HFFc6 (cell line): ENCODE measurements around the gene GADL1. TPM values are rescaled to one million over a fixed set of nuclear protein-coding genes. Genes with fewer than 3 reads are reported as not detected.

Experiments used
- DNase-seq: peaks from one replicate; pipeline ENCODE4 v3.0.0-alpha.2; 2018
- H3K27ac Mint-ChIP-seq: 2 replicates; pipeline ENCODE4 v1.8.0; 2020; ENCODE audit warnings: mild to moderate bottlenecking, mixed read lengths
- H3K27me3 Mint-ChIP-seq: 2 replicates; pipeline ENCODE4 v1.8.0; 2021; ENCODE audit warnings: mild to moderate bottlenecking, moderate library complexity, mixed read lengths; ENCODE audit not compliant: insufficient read depth
- H3K36me3 Mint-ChIP-seq: 2 replicates; pipeline ENCODE4 v1.8.0; 2021; ENCODE audit warnings: low read depth, mixed read lengths
- H3K4me1 Mint-ChIP-seq: 2 replicates; pipeline ENCODE4 v1.8.0; 2020; ENCODE audit warnings: low read depth, mixed read lengths
- H3K4me3 Mint-ChIP-seq: 2 replicates; pipeline ENCODE4 v1.8.0; 2020; ENCODE audit warnings: mild to moderate bottlenecking, moderate library complexity, mixed read lengths
- H3K9me3 Mint-ChIP-seq: 2 replicates; pipeline ENCODE4 v1.8.0; 2020; ENCODE audit warnings: mild to moderate bottlenecking, mixed read lengths
- CTCF ChIP-seq: fragments of 200-600 bp; sonication (generic); IDR thresholded peaks from 2 replicates; pipeline ENCODE4 v1.5.0; 2021; ENCODE audit warnings: antibody characterized with exemption, mild to moderate bottlenecking
- total RNA-seq, 6 experiments: library from RNA; stranded (reverse); fragmentation: NEBNext Ultra II Directional; extraction: Animal tissue kit (Norgen Biotek cat#: 25700); gene quantifications; 2 replicates in 1 of 6; 3 replicates in 5 of 6; pipeline ENCODE4 v1.2.3, GENCODE V29; 2021

Gene GADL1
- total RNA-seq, 6 experiments from 2014 or later, result not detected

- DNase-seq, result no peak
- no peaks in the 10 kb centered on the region; the same call in 1 of the 2 replicates for H3K27me3 Mint-ChIP-seq
- H3K4me3 Mint-ChIP-seq, result 0 out of 2 replicates have a peak overlapping the region, but pooled peaks have one; percentile 13
- peak overlapping the region; percentile 82 for H3K27ac Mint-ChIP-seq
- no peaks in the 10 kb centered on the region for H3K9me3 Mint-ChIP-seq
- peaks cover 77% of the 10 kb centered on the region for H3K4me1 Mint-ChIP-seq
- peaks cover 73% of the 10 kb centered on the region for H3K36me3 Mint-ChIP-seq
- TF ChIP-seq CTCF, result no peak
Measured at GRCh38 chr3:30682434-30683155, 211.9 kb downstream of the GADL1 start.

DNA sequence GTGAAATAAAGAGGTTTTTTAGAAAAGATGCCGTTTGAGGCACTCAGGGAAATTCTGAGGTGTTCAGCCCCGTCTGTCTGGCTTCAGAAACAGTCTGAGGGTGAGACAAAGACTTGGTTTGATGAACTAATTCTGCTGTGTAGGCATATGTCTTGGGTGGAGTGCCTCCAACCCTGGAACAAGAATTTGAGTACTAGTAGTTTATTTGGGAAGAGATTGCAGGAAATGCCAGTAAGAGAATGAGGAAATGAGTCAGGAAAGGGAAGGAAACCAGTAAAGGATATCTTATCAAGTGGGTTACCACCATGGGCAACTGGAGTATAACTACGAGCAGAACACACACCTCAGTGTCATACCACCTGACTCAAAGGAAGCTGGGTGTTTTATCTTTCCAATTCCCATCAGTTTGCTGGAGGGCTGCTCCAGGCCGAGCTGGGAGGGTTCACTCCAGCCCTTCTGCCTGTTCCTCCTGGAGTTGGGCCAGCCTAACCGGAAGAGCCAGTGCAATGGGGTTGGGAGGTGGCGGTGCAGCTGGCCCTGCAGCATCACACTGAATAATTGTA is 212.7 kb downstream of the GADL1 start:
- Mint-ChIP-seq H3K9me3 (no peaks in the 10 kb centered on the region), H3K4me3 (peak overlapping the region; percentile 68), H3K4me1 (peaks cover 78% of the 10 kb centered on the region), H3K27me3 (no peaks in the 10 kb centered on the region; the same call in 1 of the 2 replicates), H3K27ac (peak overlapping the region; percentile 82), H3K36me3 (peaks cover 73% of the 10 kb centered on the region)
- peak; percentile 9 for DNase-seq
- TF ChIP-seq CTCF, result no peak

DNA sequence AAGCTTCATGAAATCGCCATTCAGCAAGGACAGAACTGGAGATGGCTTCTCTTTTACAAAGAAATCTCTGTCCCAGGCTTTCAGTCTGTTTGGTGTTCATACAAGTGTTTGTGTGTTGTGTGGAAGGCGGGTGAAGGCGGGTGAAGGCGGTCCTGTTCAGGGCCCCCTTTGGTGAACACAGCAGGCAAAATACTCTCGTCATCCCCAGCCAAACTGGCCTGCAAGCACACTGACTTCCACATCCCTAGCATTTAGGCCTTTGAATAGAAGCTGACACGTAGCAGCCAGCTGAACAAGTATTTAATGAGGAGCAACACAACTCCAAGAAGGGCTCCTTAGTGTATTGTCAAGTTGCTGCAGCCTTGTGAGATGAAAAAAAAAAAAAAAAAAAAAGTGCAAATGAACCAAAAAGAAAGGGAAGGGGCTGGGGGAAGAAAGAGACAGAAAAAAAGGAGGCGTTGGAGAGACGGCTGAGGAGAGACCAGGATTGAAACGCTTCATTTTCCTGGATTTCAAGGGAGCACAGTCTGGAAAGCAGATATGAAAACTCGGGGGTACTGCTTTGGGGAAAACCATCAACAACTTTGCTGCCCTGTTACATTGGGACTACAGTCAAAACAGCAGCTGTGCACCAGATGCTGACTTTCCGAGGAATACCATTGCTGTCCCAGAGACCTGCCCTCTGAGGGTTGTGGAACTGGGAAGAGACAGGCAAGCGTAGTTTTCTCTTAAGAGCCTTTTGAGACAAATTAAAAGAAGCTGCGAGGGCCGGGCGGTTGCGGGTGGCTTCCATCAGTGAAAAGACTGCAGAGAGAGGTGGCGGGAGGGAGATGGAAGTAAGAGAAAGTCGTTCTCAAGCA is 213.4 kb downstream of the GADL1 start:
- H3K27me3 Mint-ChIP-seq, result no peaks in the 10 kb centered on the region; the same call in 1 of the 2 replicates
- H3K9me3 Mint-ChIP-seq, result no peaks in the 10 kb centered on the region
- peaks cover 76% of the 10 kb centered on the region for H3K4me1 Mint-ChIP-seq
- no peak for TF ChIP-seq CTCF
- peaks cover 75% of the 10 kb centered on the region for H3K36me3 Mint-ChIP-seq
- peak overlapping the region; percentile 82 for H3K27ac Mint-ChIP-seq
- no peak for DNase-seq
- H3K4me3 Mint-ChIP-seq, result peak overlapping the region; percentile 68

DNA sequence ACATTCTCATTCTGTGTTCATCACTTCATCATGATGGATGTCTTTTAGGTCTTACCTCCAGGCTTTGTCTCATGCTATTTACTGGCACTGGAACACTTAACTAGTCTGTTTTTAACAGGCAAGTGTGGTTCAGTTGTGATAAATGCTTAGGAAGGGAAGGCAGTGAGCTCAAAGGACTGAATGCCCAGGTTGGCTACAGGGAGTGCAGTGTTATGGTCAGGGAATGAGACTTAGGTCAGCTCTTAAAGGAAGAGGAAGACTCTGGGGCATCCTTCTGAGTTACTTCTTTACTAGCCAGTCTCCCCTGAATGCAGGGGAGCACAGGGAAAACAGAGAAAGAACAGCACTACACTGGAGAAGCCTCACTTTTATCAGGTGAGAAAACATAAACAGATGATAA is 215.4 kb downstream of the GADL1 start:
- no peak overlapping the region for H3K27ac Mint-ChIP-seq

More for the DNA sequence above, 215.4 kb downstream of the GADL1 start:
- no peak for DNase-seq
- peaks cover 74% of the 10 kb centered on the region for H3K36me3 Mint-ChIP-seq
- no peak overlapping the region for H3K4me3 Mint-ChIP-seq
- no peaks in the 10 kb centered on the region; the same call in 1 of the 2 replicates for H3K27me3 Mint-ChIP-seq
- H3K4me1 Mint-ChIP-seq, result peaks cover 66% of the 10 kb centered on the region
- TF ChIP-seq CTCF, result no peak
- no peaks in the 10 kb centered on the region for H3K9me3 Mint-ChIP-seq
